IPS-18c (cell line): ENCODE data around the gene SETBP1.

ENCODE experiments used
- H3K4me3 ChIP-seq: 2 replicates; pipeline ENCODE4 v1.7.0; 2013; ENCODE audit warnings: low read depth, mild to moderate bottlenecking, low read length, moderate library complexity; ENCODE audit not compliant: insufficient read depth
- H3K9me3 ChIP-seq: one replicate; pipeline ENCODE4 v1.6.1; 2013; ENCODE audit warnings: mild to moderate bottlenecking, low read length, moderate library complexity; ENCODE audit not compliant: control insufficient read depth, insufficient read depth

SETBP1 gene

GRCh38 chr18:44764863-44765262 is 84.2 kb downstream of the SETBP1 start:
- Histone ChIP-seq H3K4me3 (no peak overlapping the region), H3K9me3 (no peaks in the 10 kb centered on the region)

GRCh38 chr18:44765456-44765855 is 84.8 kb downstream of the SETBP1 start:
- Histone ChIP-seq H3K9me3 (no peaks in the 10 kb centered on the region), H3K4me3 (no peak overlapping the region)

- Histone ChIP-seq H3K4me3 (no peak overlapping the region), H3K9me3 (no peaks in the 10 kb centered on the region)
These were observed 85.8 kb downstream of the SETBP1 start for GRCh38 chr18:44766450-44766849.

GRCh38 chr18:44767807-44768206 is 87.1 kb downstream of the SETBP1 start:
- Histone ChIP-seq H3K9me3 (no peaks in the 10 kb centered on the region), H3K4me3 (no peak overlapping the region)

- H3K9me3 ChIP-seq = no peaks in the 10 kb centered on the region
- no peak overlapping the region for H3K4me3 ChIP-seq
These were observed 90.0 kb downstream of the SETBP1 start for GRCh38 chr18:44770641-44771040.

- H3K4me3 ChIP-seq = no peak overlapping the region
- H3K9me3 ChIP-seq = peaks cover under 1% of the 10 kb centered on the region
These were observed 90.9 kb downstream of the SETBP1 start for GRCh38 chr18:44771572-44771955.

GRCh38 chr18:44771956-44772917 is 91.5 kb downstream of the SETBP1 start:
- no peak overlapping the region for H3K4me3 ChIP-seq
- peaks cover 2% of the 10 kb centered on the region for H3K9me3 ChIP-seq

- Histone ChIP-seq H3K4me3 (no peak overlapping the region), H3K9me3 (peaks cover 2% of the 10 kb centered on the region)
These were observed 93.0 kb downstream of the SETBP1 start for GRCh38 chr18:44773640-44774155.

GRCh38 chr18:44774191-44774590 is 93.5 kb downstream of the SETBP1 start:
- Histone ChIP-seq H3K9me3 (peaks cover 2% of the 10 kb centered on the region), H3K4me3 (no peak overlapping the region)

GRCh38 chr18:44777457-44778192 is 96.9 kb downstream of the SETBP1 start:
- no peak overlapping the region for H3K4me3 ChIP-seq
- peaks cover 2% of the 10 kb centered on the region for H3K9me3 ChIP-seq

- Histone ChIP-seq H3K9me3 (peaks cover 2% of the 10 kb centered on the region), H3K4me3 (no peak overlapping the region)
These were observed 98.1 kb downstream of the SETBP1 start for GRCh38 chr18:44778788-44779187.

- peaks cover 2% of the 10 kb centered on the region for H3K9me3 ChIP-seq
- H3K4me3 ChIP-seq = no peak overlapping the region
These were observed 99.1 kb downstream of the SETBP1 start for GRCh38 chr18:44779753-44780292.

- H3K4me3 ChIP-seq = no peak overlapping the region
- no peaks in the 10 kb centered on the region for H3K9me3 ChIP-seq
These were observed 101.2 kb downstream of the SETBP1 start for GRCh38 chr18:44781886-44782285.

- Histone ChIP-seq H3K9me3 (no peaks in the 10 kb centered on the region), H3K4me3 (no peak overlapping the region)
These were observed 101.9 kb downstream of the SETBP1 start for GRCh38 chr18:44782617-44783016.

GRCh38 chr18:44783371-44783770 is 102.7 kb downstream of the SETBP1 start:
- Histone ChIP-seq H3K9me3 (no peaks in the 10 kb centered on the region), H3K4me3 (no peak overlapping the region)

- Histone ChIP-seq H3K4me3 (no peak overlapping the region), H3K9me3 (no peaks in the 10 kb centered on the region)
These were observed 105.6 kb downstream of the SETBP1 start for GRCh38 chr18:44786257-44786656.

GRCh38 chr18:44786688-44787087 is 106.0 kb downstream of the SETBP1 start:
- H3K4me3 ChIP-seq = no peak overlapping the region
- H3K9me3 ChIP-seq = no peaks in the 10 kb centered on the region

GRCh38 chr18:44788334-44788733 is 107.6 kb downstream of the SETBP1 start:
- Histone ChIP-seq H3K9me3 (no peaks in the 10 kb centered on the region), H3K4me3 (no peak overlapping the region)
